ENCODE data around the gene TSEN34.
"Not testable (repeated sequence)": the region's sequence is repeated elsewhere in the genome, so short reads cannot be mapped to it uniquely, and the experiment has no call there.

TSEN34 gene

DNA sequence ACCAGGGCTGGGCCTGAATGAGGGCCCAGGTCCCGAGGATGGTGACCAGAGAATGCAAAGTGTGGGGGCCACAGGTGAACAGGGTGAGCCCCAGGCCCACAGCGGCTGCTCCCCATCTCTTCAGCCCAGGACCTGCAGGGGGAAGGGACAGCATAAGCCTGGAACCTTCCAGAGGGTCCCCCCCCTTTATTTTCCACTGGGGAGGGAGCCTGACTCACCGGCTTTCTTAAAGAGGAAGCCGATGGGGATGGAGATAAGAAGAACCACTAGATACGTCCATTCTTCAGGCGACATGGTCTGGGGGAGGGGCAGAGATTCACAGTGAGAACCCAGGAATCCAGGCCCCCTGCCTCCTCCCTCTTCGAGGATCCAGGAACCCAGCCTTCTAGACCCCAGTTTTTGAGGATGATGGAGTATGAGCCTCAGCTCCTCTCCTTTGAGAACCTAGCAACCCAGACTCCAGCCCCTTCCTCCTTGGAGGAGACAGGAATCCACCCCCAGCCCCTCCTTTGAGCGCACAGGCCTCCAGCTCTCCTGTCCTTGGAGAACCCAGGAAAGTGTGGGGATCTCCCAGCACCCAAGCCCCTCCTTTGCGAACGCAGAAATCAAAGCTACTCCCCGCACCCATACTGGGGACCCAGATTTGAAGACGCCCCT is 2.8 kb upstream of the TSEN34 start:
- peak in 2 of 3 experiments; percentile 40 to 57 for DNase-seq (ENCODE audit: low read depth in 3 of 3)

DNA sequence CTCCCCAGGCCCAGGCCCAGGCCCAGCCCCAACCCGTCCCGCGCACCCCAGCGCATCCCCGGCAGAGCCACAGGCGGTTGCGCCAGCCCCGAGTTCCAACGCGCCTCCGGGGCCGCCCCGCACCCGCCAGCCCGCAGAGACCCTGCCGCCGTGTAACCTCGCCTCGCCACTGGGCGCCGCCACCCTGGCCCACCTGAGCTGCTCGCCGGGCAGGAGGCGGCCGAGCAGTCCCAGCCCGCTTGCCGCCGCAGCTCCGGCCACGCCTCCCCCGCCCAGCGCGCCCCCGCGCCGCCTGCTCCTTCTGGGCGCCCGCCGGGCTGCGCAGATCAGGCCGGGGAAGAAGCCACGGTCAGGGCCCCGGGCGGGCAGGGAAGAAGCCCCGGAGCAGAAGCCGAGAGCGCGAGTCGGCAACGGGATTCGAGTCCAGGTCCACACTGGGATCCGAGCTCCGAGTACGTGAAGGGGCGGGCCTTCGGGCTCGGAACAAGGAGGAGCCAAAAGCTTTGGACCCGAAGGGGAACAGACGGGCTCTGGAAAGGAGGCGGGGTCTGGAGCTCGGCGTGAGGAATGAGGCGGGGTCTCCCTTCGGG is 1.9 kb upstream of the TSEN34 start, which contains the start of gene MBOAT7:
Gene MBOAT7 (minus strand): TSS at position 436 of the 590 bp plus-strand sequence. CDS start 1,072 bp downstream, outside the sequence.
- DNase-seq (ENCODE audit: low read depth in 3 of 3): no peak

- DNase-seq (ENCODE audit: low read depth in 3 of 3): peak; percentile 100
These were observed 1.2 kb upstream of the TSEN34 start for GRCh38 chr19:54189735-54190502.

DNA sequence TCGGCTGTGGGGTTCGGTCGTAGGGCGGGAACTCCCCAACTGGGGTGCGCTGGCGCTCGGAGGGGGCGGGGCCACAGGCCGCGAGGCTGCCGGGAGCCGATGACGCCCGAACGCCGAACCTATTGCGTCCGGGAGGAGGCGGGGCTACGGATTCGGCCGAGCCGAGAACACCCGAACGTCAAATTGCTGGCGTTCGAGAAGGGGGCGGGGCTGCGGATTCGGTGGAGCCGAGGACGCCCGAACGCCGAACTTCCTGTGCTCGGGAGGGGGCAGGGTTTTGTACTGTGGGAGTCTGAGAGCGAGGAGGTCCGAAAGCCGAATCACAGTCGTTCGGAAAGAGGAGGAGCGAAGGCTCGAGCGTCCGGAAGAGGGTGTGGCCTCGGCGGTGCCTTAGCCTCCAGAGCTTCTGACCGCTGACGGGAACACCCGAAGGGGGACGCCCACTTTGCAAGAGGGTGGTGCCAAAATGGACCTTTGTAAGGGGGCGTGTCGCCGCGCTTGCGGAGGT is 551 bp upstream of the TSEN34 start:
- peak; percentile 99 to 100 (median 100) for DNase-seq (ENCODE audit: low read depth in 3 of 3)

DNA sequence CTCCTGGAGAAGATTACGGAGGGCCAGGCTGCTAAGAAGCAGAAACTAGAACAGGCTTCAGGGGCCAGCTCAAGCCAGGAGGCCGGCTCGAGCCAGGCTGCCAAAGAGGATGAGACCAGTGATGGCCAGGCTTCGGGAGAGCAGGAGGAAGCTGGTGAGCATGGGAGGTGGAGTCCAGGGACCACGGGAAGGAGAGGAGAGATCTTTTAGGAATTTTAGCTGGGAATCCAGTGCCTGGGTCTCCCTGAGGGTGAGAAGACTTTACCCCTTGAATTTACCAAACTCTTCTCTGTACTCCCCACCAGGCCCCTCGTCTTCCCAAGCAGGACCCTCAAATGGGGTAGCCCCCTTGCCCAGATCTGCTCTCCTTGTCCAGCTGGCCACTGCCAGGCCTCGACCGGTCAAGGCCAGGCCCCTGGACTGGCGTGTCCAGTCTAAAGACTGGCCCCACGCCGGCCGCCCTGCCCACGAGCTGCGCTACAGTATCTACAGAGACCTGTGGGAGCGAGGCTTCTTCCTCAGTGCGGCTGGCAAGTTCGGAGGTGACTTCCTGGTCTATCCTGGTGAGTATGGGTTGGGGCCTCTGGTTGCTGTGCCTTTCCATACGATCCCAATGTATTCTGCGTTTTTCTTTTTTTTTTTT is 824 bp downstream of the TSEN34 start:
- DNase-seq (ENCODE audit: low read depth in 3 of 3): no peak

DNA sequence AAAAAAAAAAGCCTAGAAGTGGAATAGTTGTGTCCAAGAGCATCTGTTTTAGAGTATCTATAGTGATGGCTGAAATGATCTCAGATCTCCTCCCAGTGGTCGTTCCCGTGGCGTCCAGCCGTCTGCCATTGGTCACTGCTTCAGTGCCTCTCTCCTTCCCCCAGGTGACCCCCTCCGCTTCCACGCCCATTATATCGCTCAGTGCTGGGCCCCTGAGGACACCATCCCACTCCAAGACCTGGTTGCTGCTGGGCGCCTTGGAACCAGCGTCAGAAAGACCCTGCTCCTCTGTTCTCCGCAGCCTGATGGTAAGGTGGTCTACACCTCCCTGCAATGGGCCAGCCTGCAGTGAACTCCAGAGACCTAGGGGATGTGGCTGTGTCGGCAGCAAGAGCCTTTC is 1.9 kb downstream of the TSEN34 start:
- DNase-seq (ENCODE audit: low read depth in 3 of 3): no peak

DNA sequence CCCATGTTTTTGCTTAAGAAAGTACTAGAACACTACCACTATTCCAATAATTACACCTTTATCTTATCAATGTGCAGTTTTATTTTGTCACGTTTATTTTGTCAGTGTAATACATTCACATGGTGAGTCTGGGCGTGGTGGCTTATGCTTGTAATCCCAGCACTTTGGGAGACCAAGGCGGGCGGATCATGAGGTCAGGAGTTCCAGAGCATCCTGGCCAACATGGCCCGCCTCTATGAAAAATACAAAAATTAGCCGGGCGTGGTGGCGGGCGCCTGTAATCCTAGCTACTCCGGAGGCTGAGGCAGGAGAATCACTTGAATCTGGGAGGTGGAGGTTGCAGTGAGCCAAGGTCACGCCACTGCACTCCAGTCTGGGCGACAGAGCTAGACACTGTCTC is 3.4 kb downstream of the TSEN34 start:
- not testable (repeated sequence) for DNase-seq (ENCODE audit: low read depth in 3 of 3)

DNA sequence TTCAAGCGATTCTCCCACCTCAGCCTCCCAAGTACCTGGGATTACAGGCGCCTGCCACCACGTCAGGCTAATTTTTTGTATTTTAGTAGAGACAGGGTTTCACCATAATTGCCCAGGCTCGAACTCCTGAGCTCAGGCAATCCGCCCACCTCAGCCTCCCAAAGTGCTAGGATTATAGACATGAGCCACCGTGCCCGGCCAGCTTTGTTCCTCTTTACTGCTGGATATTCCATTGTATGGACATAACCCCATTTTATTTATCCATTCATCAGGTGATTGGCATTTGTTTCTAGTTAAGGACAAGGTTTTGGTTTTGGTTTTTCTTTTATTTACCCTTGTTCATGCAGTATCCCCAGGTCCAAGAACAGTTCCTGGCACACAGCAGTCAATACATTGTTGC is 5.4 kb downstream of the TSEN34 start:
- DNase-seq (ENCODE audit: low read depth in 3 of 3): no peak

DNA sequence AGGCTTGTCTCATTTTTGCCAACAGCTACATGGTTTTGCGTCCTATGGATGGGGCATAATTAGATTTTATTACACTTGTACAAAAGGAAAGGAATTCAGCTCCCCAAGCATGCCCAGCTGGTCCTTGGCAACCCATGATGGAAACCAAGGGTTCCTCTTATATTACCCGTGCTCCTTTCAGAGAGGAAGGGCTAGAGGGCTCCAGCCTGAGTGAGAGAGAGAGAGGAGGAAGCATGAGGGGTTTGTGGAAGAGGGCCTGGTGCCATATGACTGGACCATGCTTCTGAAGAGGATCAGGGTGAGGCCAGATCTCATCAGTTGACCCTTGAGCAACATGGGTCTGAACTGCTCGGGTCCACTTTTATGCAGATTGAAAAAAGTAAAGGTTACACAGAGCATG is 6.0 kb downstream of the TSEN34 start:
- DNase-seq (ENCODE audit: low read depth in 3 of 3): no peak

- DNase-seq (ENCODE audit: low read depth in 3 of 3): no peak
These were observed 8.3 kb downstream of the TSEN34 start for GRCh38 chr19:54199401-54199800.

- no peak for DNase-seq (ENCODE audit: low read depth in 3 of 3)
These were observed 10.1 kb downstream of the TSEN34 start for GRCh38 chr19:54201172-54201701.

GRCh38 chr19:54201980-54202379 is 10.9 kb downstream of the TSEN34 start:
- DNase-seq (ENCODE audit: low read depth in 3 of 3): no peak

- DNase-seq (ENCODE audit: low read depth in 3 of 3): no peak
These were observed 12.1 kb downstream of the TSEN34 start for GRCh38 chr19:54203151-54203611.

DNA sequence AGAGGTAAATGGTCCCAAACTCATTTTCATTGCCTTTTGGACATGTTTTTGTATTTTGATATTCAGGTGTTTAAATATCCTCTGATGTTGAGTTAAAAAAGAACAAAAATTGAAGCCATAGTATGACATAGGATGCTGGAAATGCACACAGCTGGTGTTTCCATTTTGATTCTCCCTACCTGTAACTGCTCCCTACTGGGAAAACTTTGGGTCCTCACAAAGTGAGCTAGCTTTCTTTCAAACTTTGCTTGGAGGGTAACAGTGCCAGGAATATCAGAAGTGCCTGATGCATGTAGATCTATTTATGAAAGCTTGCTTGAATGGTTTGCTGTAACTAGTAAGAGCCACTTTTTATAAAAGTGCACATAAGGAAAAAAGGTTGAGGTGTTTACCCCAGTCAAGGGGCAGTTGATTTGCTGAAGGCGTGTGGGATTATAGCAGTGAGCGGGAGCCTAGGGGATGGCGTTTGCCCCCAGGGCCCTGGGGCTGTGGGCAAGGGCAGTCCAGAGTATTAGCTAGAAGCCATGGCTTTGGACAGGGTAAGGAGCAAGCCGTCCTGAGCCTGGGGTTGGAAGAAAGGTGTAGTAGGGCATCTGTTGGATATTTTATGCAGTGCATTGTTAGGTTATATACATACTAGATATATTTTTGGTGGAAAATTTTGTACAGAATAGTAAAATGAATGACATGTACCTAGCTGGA is 13.8 kb downstream of the TSEN34 start:
- no peak for DNase-seq (ENCODE audit: low read depth in 3 of 3)

DNA sequence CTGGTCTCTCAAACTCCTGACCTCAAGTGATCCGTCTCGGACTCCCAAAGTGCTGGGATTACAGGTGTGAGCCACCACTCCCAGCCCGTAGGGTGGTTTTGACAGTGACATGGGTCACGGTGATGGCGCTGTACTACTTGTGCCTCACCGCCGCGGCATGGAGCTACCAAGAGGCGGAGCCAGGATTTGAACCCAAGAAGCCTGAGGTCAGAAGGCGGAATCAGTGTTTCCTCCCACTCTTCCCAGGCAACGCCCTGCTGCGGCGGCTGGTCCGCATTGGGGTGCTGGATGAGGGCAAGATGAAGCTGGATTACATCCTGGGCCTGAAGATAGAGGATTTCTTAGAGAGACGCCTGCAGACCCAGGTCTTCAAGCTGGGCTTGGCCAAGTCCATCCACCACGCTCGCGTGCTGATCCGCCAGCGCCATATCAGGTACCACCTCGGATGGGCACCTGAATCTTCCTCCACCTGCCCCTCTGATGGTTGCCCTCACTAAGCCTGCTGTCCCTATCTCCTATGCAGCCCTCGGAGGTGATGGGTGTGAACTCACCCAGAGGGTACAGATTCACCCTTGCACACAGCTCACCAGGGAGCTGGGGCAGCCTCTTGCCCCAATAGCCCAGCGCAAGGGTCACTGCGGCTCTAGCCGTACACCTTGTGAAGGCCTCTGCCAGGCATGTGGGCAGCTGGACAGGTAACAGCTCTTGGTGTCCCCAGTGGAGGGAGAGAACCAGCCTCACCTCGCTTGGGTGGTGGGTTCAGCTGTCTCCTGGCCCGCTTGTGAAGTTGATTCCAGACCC is 15.1 kb downstream of the TSEN34 start:
- no peak for DNase-seq (ENCODE audit: low read depth in 3 of 3)

- no peak for DNase-seq (ENCODE audit: low read depth in 3 of 3)
These were observed 15.7 kb downstream of the TSEN34 start for GRCh38 chr19:54206831-54207177.

DNA sequence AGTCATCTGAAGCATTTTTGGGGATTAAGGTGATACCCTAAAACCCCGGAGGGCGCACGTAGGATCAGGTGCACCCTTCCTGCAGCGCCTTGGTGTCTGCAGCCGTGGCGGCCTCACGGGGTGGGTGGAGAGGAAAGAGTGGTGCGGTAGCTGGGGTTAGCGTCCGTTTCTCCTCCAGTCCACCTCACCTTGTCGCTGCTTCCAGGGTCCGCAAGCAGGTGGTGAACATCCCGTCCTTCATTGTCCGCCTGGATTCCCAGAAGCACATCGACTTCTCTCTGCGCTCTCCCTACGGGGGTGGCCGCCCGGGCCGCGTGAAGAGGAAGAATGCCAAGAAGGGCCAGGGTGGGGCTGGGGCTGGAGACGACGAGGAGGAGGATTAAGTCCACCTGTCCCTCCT is 16.1 kb downstream of the TSEN34 start:
- DNase-seq (ENCODE audit: low read depth in 3 of 3): not testable (repeated sequence)

DNA sequence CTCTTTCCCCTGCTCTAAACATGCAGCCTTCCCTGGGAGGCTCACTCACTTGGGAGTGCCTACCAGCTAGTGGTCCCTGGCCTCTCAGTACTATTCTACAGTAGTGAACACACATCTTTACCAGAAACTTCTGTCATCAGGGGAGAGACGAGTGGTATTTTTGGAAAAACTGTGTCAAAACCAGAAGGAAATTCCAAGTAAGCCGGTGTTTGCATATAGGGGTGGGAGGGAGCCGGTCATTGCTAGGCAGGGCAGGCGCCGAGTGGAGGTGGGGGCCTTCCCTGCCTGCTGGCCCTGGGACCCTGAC is 16.5 kb downstream of the TSEN34 start:
- no peak for DNase-seq (ENCODE audit: low read depth in 3 of 3)

GRCh38 chr19:54207983-54208783 is 17.1 kb downstream of the TSEN34 start:
- DNase-seq (ENCODE audit: low read depth in 3 of 3): peak in 2 of 3 experiments; percentile 34 to 50

DNA sequence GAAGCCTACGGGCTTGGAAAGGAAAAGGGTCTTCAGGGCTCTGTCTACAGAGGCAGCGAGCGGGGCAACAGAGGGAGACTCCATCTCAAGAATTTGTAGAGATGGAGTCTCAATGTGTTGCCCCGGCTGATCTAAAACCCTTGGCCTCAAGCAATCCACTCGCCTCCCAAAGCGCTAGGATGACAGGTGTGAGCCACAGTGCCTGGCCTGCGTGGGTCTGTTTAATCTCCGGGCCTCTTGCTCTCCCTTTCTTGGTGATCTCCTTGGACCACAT is 17.6 kb downstream of the TSEN34 start:
- peak in 1 of 3 experiments; percentile 26 for DNase-seq (ENCODE audit: low read depth in 3 of 3)

Data from stimulated activated CD4-positive, alpha-beta T cell treated with anti-CD3 and anti-CD28 coated beads, TNF-alpha, amount 100 ng/mL, for 24 hours (primary cell).